Skeletal muscle tissue (tissue), 4 donors: ENCODE data around the gene GRIK1. TPM values are rescaled to one million over a fixed set of nuclear protein-coding genes. Genes with fewer than 3 reads are reported as not detected.

ENCODE experiments used
- H3K27ac ChIP-seq: one replicate; pipeline ENCODE4 v1.7.0; 2013; ENCODE audit warnings: mild to moderate bottlenecking, low read depth, low read length, inconsistent platforms
- H3K27me3 ChIP-seq, 3 donors: one replicate each; pipeline ENCODE4 v1.7.0; 2013; ENCODE audit warnings: low read length in 3 of 3; ENCODE audit not compliant: control insufficient read depth in 3 of 3, insufficient read depth in 3 of 3
- H3K36me3 ChIP-seq, 3 donors: one replicate each; pipeline ENCODE4 v1.7.0; 2013; ENCODE audit warnings: low read length in 3 of 3; ENCODE audit not compliant: control insufficient read depth in 3 of 3, insufficient read depth in 3 of 3
- H3K4me1 ChIP-seq, 3 donors: one replicate each; pipeline ENCODE4 v1.7.0; 2013; ENCODE audit warnings: low read length in 3 of 3, mild to moderate bottlenecking in 3 of 3; ENCODE audit not compliant: control insufficient read depth in 3 of 3, insufficient read depth in 3 of 3
- H3K4me3 ChIP-seq, 3 donors: one replicate each; pipeline ENCODE4 v1.7.0; 2013; ENCODE audit warnings: low read length in 3 of 3
- H3K9ac ChIP-seq, 3 donors: one replicate each; pipeline ENCODE4 v1.7.0; 2013; ENCODE audit warnings: low read length in 3 of 3, mild to moderate bottlenecking in 3 of 3, moderate library complexity in 2 of 3, low read depth in 1 of 3
- H3K9me3 ChIP-seq, 3 donors: one replicate each; pipeline ENCODE4 v1.7.0; 2013; ENCODE audit warnings: low read length in 3 of 3; ENCODE audit not compliant: control insufficient read depth in 3 of 3
- total RNA-seq: library from RNA; depleted of rRNA; stranded (reverse); fragments of >200 nt; gene quantifications from one replicate; pipeline ENCODE4 v1.2.3, GENCODE V29; 2014
- donor health status: Osteomylitis.

GRIK1 gene
- total RNA-seq, 1 donor from 2014 or later = 1.0 TPM

- H3K9ac ChIP-seq = no peak overlapping the region
- H3K27me3 ChIP-seq = no peaks in the 10 kb centered on the region
- H3K4me3 ChIP-seq = no peak overlapping the region
- no peaks in the 10 kb centered on the region for H3K9me3 ChIP-seq
- H3K27ac ChIP-seq = no peak overlapping the region
- H3K36me3 ChIP-seq = no peaks in the 10 kb centered on the region
- H3K4me1 ChIP-seq = no peaks in the 10 kb centered on the region
These were observed 198.0 kb downstream of the GRIK1 start for GRCh38 chr21:29741761-29742160.

- H3K27me3 ChIP-seq = no peaks in the 10 kb centered on the region
- no peaks in the 10 kb centered on the region for H3K36me3 ChIP-seq
- no peaks in the 10 kb centered on the region for H3K9me3 ChIP-seq
- no peaks in the 10 kb centered on the region for H3K4me1 ChIP-seq
- no peak overlapping the region for H3K9ac ChIP-seq
- no peak overlapping the region for H3K27ac ChIP-seq
- no peak overlapping the region for H3K4me3 ChIP-seq
These were observed 200.6 kb downstream of the GRIK1 start for GRCh38 chr21:29739176-29739575.

GRCh38 chr21:29738730-29739129 is 201.1 kb downstream of the GRIK1 start:
- H3K27me3 ChIP-seq = no peaks in the 10 kb centered on the region
- H3K4me1 ChIP-seq = no peaks in the 10 kb centered on the region
- H3K9ac ChIP-seq = no peak overlapping the region
- H3K27ac ChIP-seq = no peak overlapping the region
- H3K9me3 ChIP-seq = no peaks in the 10 kb centered on the region
- H3K4me3 ChIP-seq = no peak overlapping the region
- no peaks in the 10 kb centered on the region for H3K36me3 ChIP-seq

GRCh38 chr21:29737186-29737585 is 202.6 kb downstream of the GRIK1 start:
- Histone ChIP-seq H3K9me3 (no peaks in the 10 kb centered on the region), H3K27me3 (no peaks in the 10 kb centered on the region), H3K4me1 (no peaks in the 10 kb centered on the region), H3K36me3 (no peaks in the 10 kb centered on the region), H3K27ac (no peak overlapping the region), H3K9ac (no peak overlapping the region), H3K4me3 (no peak overlapping the region)

GRCh38 chr21:29730281-29730680 is 209.5 kb downstream of the GRIK1 start:
- H3K4me1 ChIP-seq = no peaks in the 10 kb centered on the region
- no peaks in the 10 kb centered on the region for H3K36me3 ChIP-seq
- H3K9ac ChIP-seq = no peak overlapping the region
- no peaks in the 10 kb centered on the region for H3K9me3 ChIP-seq
- no peak overlapping the region for H3K4me3 ChIP-seq
- no peaks in the 10 kb centered on the region for H3K27me3 ChIP-seq
- no peak overlapping the region for H3K27ac ChIP-seq

- Histone ChIP-seq H3K27ac (no peak overlapping the region), H3K9me3 (no peaks in the 10 kb centered on the region), H3K4me3 (no peak overlapping the region), H3K9ac (no peak overlapping the region), H3K36me3 (no peaks in the 10 kb centered on the region), H3K4me1 (no peaks in the 10 kb centered on the region), H3K27me3 (no peaks in the 10 kb centered on the region)
These were observed 213.8 kb downstream of the GRIK1 start for GRCh38 chr21:29726044-29726443.

- H3K36me3 ChIP-seq = no peaks in the 10 kb centered on the region
- no peaks in the 10 kb centered on the region for H3K4me1 ChIP-seq
- H3K9me3 ChIP-seq = no peaks in the 10 kb centered on the region
- H3K27me3 ChIP-seq = no peaks in the 10 kb centered on the region
- no peak overlapping the region for H3K4me3 ChIP-seq
- no peak overlapping the region for H3K9ac ChIP-seq
- H3K27ac ChIP-seq = no peak overlapping the region
These were observed 214.6 kb downstream of the GRIK1 start for GRCh38 chr21:29725025-29725736.

GRCh38 chr21:29721964-29722363 is 217.8 kb downstream of the GRIK1 start:
- Histone ChIP-seq H3K4me3 (no peak overlapping the region), H3K9ac (no peak overlapping the region), H3K9me3 (no peaks in the 10 kb centered on the region), H3K27me3 (no peaks in the 10 kb centered on the region), H3K36me3 (no peaks in the 10 kb centered on the region), H3K27ac (no peak overlapping the region), H3K4me1 (no peaks in the 10 kb centered on the region)

GRCh38 chr21:29721221-29721620 is 218.6 kb downstream of the GRIK1 start:
- Histone ChIP-seq H3K9ac (no peak overlapping the region), H3K4me3 (no peak overlapping the region), H3K36me3 (no peaks in the 10 kb centered on the region), H3K4me1 (no peaks in the 10 kb centered on the region), H3K9me3 (peaks cover 0 to 2% (median 0%) of the 10 kb centered on the region in 3 donors), H3K27ac (no peak overlapping the region), H3K27me3 (no peaks in the 10 kb centered on the region)

GRCh38 chr21:29719521-29719920 is 220.3 kb downstream of the GRIK1 start:
- Histone ChIP-seq H3K36me3 (no peaks in the 10 kb centered on the region), H3K4me3 (no peak overlapping the region), H3K4me1 (no peaks in the 10 kb centered on the region), H3K9ac (no peak overlapping the region), H3K27me3 (no peaks in the 10 kb centered on the region), H3K27ac (no peak overlapping the region), H3K9me3 (peaks cover 0 to 2% (median 0%) of the 10 kb centered on the region in 3 donors)
